ENCODE measurements around the gene ATP6V1E1. TPM values are rescaled to one million over a fixed set of nuclear protein-coding genes. Genes with fewer than 3 reads are reported as not detected.

ATP6V1E1 gene
- total RNA-seq, 2 experiments from 2014 or later: 68.1 to 68.2 TPM

- H3K27ac Mint-ChIP-seq: no peak overlapping the region
- DNase-seq (no peak), ATAC-seq (no peak)
- H3K9me3 Mint-ChIP-seq: no peaks in the 10 kb centered on the region
- POLR2A ChIA-PET: no interaction called here
- CTCF ChIA-PET: no interaction called here
- no peak for TF ChIP-seq CTCF (IDR thresholded peaks at IDR 0.05)
- H3K4me1 Mint-ChIP-seq (ENCODE audit: low read depth): no peaks in the 10 kb centered on the region
- H3K27me3 Mint-ChIP-seq: no peaks in the 10 kb centered on the region
- no peaks in the 10 kb centered on the region for H3K36me3 Mint-ChIP-seq (ENCODE audit: low read depth)
- intact Hi-C loops (cut with micrococcal nuclease): no loop called here
- H3K4me3 Mint-ChIP-seq: no peak overlapping the region
Observed at GRCh38 chr22:17549655-17550054, 78.9 kb downstream of the ATP6V1E1 start.

DNA sequence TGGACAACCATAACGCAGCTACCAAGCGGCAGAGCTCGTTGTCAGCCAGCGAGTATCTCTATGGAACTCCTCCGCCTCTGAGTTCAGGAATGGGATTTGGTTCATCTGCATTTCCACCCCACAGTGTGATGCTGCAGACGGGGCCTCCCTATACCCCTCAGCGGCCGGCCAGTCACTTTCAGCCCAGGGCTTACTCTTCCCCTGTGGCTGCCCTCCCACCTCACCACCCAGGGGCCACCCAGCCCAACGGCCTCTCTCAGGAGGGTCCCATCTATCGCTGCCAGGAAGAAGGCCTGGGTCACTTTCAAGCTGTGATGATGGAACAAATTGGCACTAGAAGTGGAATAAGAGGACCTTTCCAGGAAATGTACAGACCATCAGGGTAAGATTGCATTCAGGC is 79.4 kb downstream of the ATP6V1E1 start:
- POLR2A ChIA-PET: no interaction called here
- H3K4me3 Mint-ChIP-seq: no peak overlapping the region
- ATAC-seq: no peak

DNA sequence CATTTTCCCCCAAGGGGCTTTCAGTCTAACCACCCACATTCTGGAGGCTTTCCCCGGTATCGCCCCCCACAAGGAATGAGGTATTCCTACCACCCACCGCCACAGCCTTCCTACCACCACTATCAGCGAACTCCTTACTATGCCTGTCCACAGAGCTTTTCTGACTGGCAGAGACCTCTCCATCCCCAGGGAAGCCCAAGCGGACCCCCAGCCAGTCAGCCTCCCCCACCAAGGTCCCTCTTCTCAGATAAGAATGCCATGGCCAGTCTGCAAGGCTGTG is 79.9 kb downstream of the ATP6V1E1 start:
- no peak for TF ChIP-seq CTCF (IDR thresholded peaks at IDR 0.05)
- Mint-ChIP-seq H3K4me3 (no peak overlapping the region), H3K27ac (no peak overlapping the region), H3K36me3 (ENCODE audit: low read depth) (no peaks in the 10 kb centered on the region), H3K9me3 (no peaks in the 10 kb centered on the region), H3K27me3 (no peaks in the 10 kb centered on the region), H3K4me1 (ENCODE audit: low read depth) (no peaks in the 10 kb centered on the region)
- intact Hi-C loops (cut with micrococcal nuclease): no loop called here
- POLR2A ChIA-PET: no interaction called here
- CTCF ChIA-PET: no interaction called here
- ATAC-seq (no peak), DNase-seq (no peak)

More for the DNA sequence above, 79.4 kb downstream of the ATP6V1E1 start:
- Mint-ChIP-seq H3K27ac (no peak overlapping the region), H3K27me3 (no peaks in the 10 kb centered on the region), H3K36me3 (ENCODE audit: low read depth) (no peaks in the 10 kb centered on the region), H3K9me3 (no peaks in the 10 kb centered on the region), H3K4me1 (ENCODE audit: low read depth) (no peaks in the 10 kb centered on the region)
- intact Hi-C loops (cut with micrococcal nuclease): no loop called here
- no peak for DNase-seq
- TF ChIP-seq CTCF (IDR thresholded peaks at IDR 0.05): no peak
- CTCF ChIA-PET: no interaction called here

- ChIA-PET POLR2A (no interaction called here), CTCF (interaction anchor here (0.9 kb wide), 1 partner anchor 10 kb away, joined by 3 read pairs; no protein-coding TSS in a partner anchor)
- ATAC-seq: no peak
- no peak for DNase-seq
- H3K27ac Mint-ChIP-seq: no peak overlapping the region
- H3K36me3 Mint-ChIP-seq (ENCODE audit: low read depth): no peaks in the 10 kb centered on the region
- H3K4me1 Mint-ChIP-seq (ENCODE audit: low read depth): no peaks in the 10 kb centered on the region
- no peaks in the 10 kb centered on the region for H3K27me3 Mint-ChIP-seq
- TF ChIP-seq CTCF (IDR thresholded peaks at IDR 0.05): no peak
- no peaks in the 10 kb centered on the region for H3K9me3 Mint-ChIP-seq
- H3K4me3 Mint-ChIP-seq: no peak overlapping the region
- intact Hi-C loops (cut with micrococcal nuclease): no loop called here
Observed at GRCh38 chr22:17548010-17548755, 80.4 kb downstream of the ATP6V1E1 start.

GRCh38 chr22:17542452-17542851 is 86.1 kb downstream of the ATP6V1E1 start:
- Mint-ChIP-seq H3K4me3 (no peak overlapping the region), H3K27ac (no peak overlapping the region), H3K36me3 (ENCODE audit: low read depth) (no peaks in the 10 kb centered on the region), H3K9me3 (no peaks in the 10 kb centered on the region), H3K4me1 (ENCODE audit: low read depth) (no peaks in the 10 kb centered on the region), H3K27me3 (no peaks in the 10 kb centered on the region)
- no peak for TF ChIP-seq CTCF (IDR thresholded peaks at IDR 0.05)
- POLR2A ChIA-PET: no interaction called here
- ATAC-seq (no peak), DNase-seq (no peak)
- CTCF ChIA-PET: no interaction called here
- intact Hi-C loops (cut with micrococcal nuclease): no loop called here

Other genes starting within 250 kb of the ATP6V1E1 start
- gene SLC25A18, start 65.3 kb downstream of the ATP6V1E1 start, total RNA-seq: not detected
- 10 to 100 TPM; 36.1 to 38.3 TPM for gene BCL2L13, start 10.0 kb upstream of the ATP6V1E1 start, total RNA-seq
- 10 to 100 TPM; 16.3 to 19.9 TPM for gene BID, start 145.7 kb upstream of the ATP6V1E1 start, total RNA-seq